SK-N-MC (cell line): ENCODE measurements around the gene CLASP1.
"Not testable (repeated sequence)": the region's sequence is repeated elsewhere in the genome, so short reads cannot be mapped to it uniquely, and the experiment has no call there.

Source experiments
- DNase-seq: peaks from one replicate; pipeline ENCODE4 v3.0.0-alpha.2; 2011; ENCODE audit warnings: low read depth, low spot score
- H3K27ac ChIP-seq: fragments of 200-600 bp; sonication (generic); 2 replicates; pipeline ENCODE4 v1.5.1; 2016; ENCODE audit warnings: mixed run types
- H3K36me3 ChIP-seq: fragments of 200-600 bp; sonication (generic); 2 replicates; pipeline ENCODE4 v1.6.1; 2017; ENCODE audit warnings: antibody characterized with exemption, low read length, mixed read lengths; ENCODE audit not compliant: insufficient read depth
- H3K4me3 ChIP-seq: fragments of 200-600 bp; sonication (generic); 2 replicates; pipeline ENCODE4 v1.5.1; 2016
- H3K9ac ChIP-seq: fragments of 200-600 bp; sonication (generic); 2 replicates; pipeline ENCODE4 v1.8.0; 2017; ENCODE audit warnings: mixed run types, mixed read lengths; ENCODE audit not compliant: insufficient read length
- H3K9me3 ChIP-seq: fragments of 200-600 bp; sonication (generic); 2 replicates; pipeline ENCODE4 v1.6.1; 2017; ENCODE audit warnings: low read depth, mild to moderate bottlenecking, antibody characterized with exemption, low read length, moderate library complexity, mixed read lengths
- EZH2 ChIP-seq: fragments of 200-600 bp; sonication (generic); IDR thresholded peaks from one replicate; pipeline ENCODE4 v1.6.1; 2017; ENCODE audit warnings: antibody characterized with exemption
- FOXP2 ChIP-seq: optimal IDR thresholded peaks from 2 replicates; pipeline ENCODE3; 2011; ENCODE audit warnings: mild to moderate bottlenecking, moderate library complexity; ENCODE audit not compliant: insufficient read depth; ENCODE audit errors: extremely low read length, control extremely low read depth
- POLR2AphosphoS5 ChIP-seq: IDR thresholded peaks from 2 replicates; pipeline ENCODE4 v1.6.1; 2012; ENCODE audit warnings: mild to moderate bottlenecking, low read depth, low read length, borderline replicate concordance

CLASP1 gene

DNA sequence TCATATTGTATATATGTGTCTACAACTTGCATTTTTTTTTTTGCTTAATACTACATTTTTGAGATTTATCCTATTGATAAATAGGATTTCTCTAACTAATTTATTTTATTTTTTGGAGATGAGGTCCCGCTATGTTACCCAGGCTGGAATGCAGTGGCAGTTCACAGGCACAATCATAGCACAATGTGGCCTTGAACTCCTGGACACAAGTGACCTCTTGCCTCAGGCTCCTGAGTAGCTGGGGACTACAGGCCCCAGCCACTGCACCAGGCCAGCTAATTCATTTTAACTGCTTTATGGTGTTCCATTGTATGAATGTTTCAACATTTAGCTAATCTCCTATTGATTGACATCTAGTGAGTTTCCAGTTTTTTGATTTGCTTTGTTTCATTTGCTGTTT is 16.8 kb upstream of the CLASP1 start:
- H3K9ac ChIP-seq: no peak overlapping the region
- no peaks in the 10 kb centered on the region for H3K9me3 ChIP-seq
- no peak overlapping the region for H3K27ac ChIP-seq
- TF ChIP-seq FOXP2 (no peak), POLR2AphosphoS5 (no peak), EZH2 (no peak)
- DNase-seq: no peak
- H3K36me3 ChIP-seq: no peaks in the 10 kb centered on the region
- H3K4me3 ChIP-seq: no peak overlapping the region

GRCh38 chr2:121665504-121665903 is 16.2 kb upstream of the CLASP1 start:
- TF ChIP-seq POLR2AphosphoS5 (no peak), FOXP2 (no peak), EZH2 (no peak)
- H3K9me3 ChIP-seq: no peaks in the 10 kb centered on the region

GRCh38 chr2:121664713-121665112 is 15.5 kb upstream of the CLASP1 start:
- H3K27ac ChIP-seq: no peak overlapping the region
- H3K4me3 ChIP-seq: no peak overlapping the region
- no peaks in the 10 kb centered on the region for H3K36me3 ChIP-seq
- no peaks in the 10 kb centered on the region for H3K9me3 ChIP-seq
- TF ChIP-seq POLR2AphosphoS5: no peak
- no peak for TF ChIP-seq FOXP2
- no peak for TF ChIP-seq EZH2
- no peak overlapping the region for H3K9ac ChIP-seq
- no peak for DNase-seq

More at GRCh38 chr2:121665504-121665903, 16.2 kb upstream of the CLASP1 start:
- H3K4me3 ChIP-seq: no peak overlapping the region
- no peaks in the 10 kb centered on the region for H3K36me3 ChIP-seq
- no peak overlapping the region for H3K9ac ChIP-seq
- no peak for DNase-seq
- H3K27ac ChIP-seq: no peak overlapping the region

DNA sequence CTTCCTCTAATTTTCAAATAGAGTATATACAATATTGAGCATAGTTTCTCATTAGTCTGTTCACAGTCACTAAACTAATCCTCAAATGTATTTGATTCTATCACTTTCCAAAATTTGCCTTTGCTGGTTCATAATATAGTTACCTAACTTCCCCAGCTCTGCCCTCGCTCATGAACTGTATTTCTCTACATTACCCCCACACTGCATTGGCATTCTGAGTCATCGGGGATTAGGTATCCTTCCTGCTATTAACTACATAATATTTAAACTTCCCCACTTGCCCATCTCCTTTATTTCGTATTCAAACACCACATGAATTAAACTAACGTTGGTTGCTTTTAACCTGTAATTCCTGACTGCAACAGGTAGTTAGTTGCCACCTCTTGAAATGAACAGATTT is 14.8 kb upstream of the CLASP1 start:
- no peak for DNase-seq
- Histone ChIP-seq H3K9ac (no peak overlapping the region), H3K4me3 (no peak overlapping the region), H3K9me3 (no peaks in the 10 kb centered on the region), H3K27ac (no peak overlapping the region), H3K36me3 (no peaks in the 10 kb centered on the region)
- TF ChIP-seq FOXP2 (no peak), EZH2 (no peak), POLR2AphosphoS5 (no peak)

DNA sequence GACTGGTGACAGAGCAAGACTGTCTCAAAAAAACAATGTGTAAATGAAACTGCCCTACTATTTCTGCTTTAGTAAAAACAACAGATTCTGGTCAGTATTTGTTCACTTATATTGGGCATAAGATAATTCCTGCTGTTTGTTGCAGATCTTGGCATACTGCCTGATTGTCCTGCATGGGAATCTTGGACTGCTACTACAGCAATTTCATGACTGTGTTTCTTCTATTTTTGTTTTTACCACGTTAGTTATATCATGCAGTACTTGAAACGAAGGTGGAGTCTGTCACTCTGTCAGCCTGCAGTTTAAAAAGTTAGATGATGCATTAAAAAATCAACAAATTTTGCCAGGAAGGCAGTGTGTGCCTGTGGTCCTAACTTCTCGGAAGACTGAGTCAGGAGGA is 14.2 kb upstream of the CLASP1 start:
- no peak overlapping the region for H3K4me3 ChIP-seq
- H3K9me3 ChIP-seq: no peaks in the 10 kb centered on the region
- no peak for DNase-seq
- TF ChIP-seq EZH2: no peak
- TF ChIP-seq POLR2AphosphoS5: no peak
- no peak for TF ChIP-seq FOXP2
- H3K36me3 ChIP-seq: no peaks in the 10 kb centered on the region
- H3K9ac ChIP-seq: no peak overlapping the region
- no peak overlapping the region for H3K27ac ChIP-seq

- Histone ChIP-seq H3K9me3 (no peaks in the 10 kb centered on the region), H3K9ac (no peak overlapping the region), H3K27ac (no peak overlapping the region), H3K36me3 (no peaks in the 10 kb centered on the region), H3K4me3 (no peak overlapping the region)
- DNase-seq: no peak
- no peak for TF ChIP-seq POLR2AphosphoS5
- no peak for TF ChIP-seq FOXP2
- TF ChIP-seq EZH2: no peak
Observed at GRCh38 chr2:121662656-121663055, 13.4 kb upstream of the CLASP1 start.

- H3K9me3 ChIP-seq: no peaks in the 10 kb centered on the region
- DNase-seq: no peak
- no peak overlapping the region for H3K4me3 ChIP-seq
- H3K9ac ChIP-seq: no peak overlapping the region
- H3K36me3 ChIP-seq: no peaks in the 10 kb centered on the region
- H3K27ac ChIP-seq: no peak overlapping the region
- no peak for TF ChIP-seq EZH2
- TF ChIP-seq FOXP2: no peak
- no peak for TF ChIP-seq POLR2AphosphoS5
Observed at GRCh38 chr2:121659933-121660332, 10.7 kb upstream of the CLASP1 start.

- H3K9ac ChIP-seq, DNase-seq, H3K4me3 ChIP-seq, H3K36me3 ChIP-seq, H3K9me3 ChIP-seq, H3K27ac ChIP-seq: not testable (repeated sequence)
Observed at GRCh38 chr2:121658393-121658792, 9.1 kb upstream of the CLASP1 start.

- Histone ChIP-seq H3K36me3 (no peaks in the 10 kb centered on the region), H3K27ac (no peak overlapping the region), H3K9ac (no peak overlapping the region), H3K4me3 (no peak overlapping the region), H3K9me3 (no peaks in the 10 kb centered on the region)
- DNase-seq: no peak
- TF ChIP-seq POLR2AphosphoS5 (no peak), EZH2 (no peak), FOXP2 (no peak)
Observed at GRCh38 chr2:121653035-121653434, 3.8 kb upstream of the CLASP1 start.

DNA sequence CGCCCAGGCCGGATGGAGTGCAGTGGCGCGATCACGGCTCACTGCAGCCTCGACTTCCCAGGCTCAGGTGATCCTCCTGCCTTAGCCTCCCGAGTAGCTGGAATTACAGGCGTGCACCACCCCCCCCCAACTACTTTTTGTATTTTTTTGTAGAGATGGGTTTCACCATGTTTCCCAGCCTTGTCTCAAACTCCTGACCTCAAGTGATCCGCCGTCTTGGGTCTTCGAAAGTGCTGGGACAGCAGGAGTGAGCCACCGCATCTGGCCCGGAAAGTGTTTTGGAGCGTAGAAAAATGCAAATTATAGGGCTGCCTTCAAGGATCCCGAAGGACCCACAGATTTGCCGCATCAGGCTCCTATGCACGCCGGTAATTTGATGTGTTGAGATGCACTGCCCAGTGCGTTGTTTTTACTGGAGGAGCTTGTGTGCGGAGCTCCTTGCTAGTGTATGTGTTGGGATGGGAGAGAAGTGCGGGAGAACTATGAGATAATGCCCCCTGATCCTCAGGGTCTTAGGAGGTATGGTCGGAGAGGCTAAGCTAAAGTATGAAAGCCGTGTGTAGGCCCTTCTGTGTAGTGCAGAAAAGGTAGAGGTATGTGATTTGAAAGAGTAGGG is 1.2 kb upstream of the CLASP1 start:
- Histone ChIP-seq H3K27ac (peak overlapping the region; percentile 96), H3K36me3 (no peaks in the 10 kb centered on the region), H3K9me3 (no peaks in the 10 kb centered on the region), H3K9ac (peak overlapping the region; percentile 95), H3K4me3 (peak overlapping the region; percentile 86)
- TF ChIP-seq EZH2 (no peak), POLR2AphosphoS5 (no peak), FOXP2 (no peak)
- no peak for DNase-seq
